ENCODE data around the gene FADS2. TPM values are rescaled to one million over a fixed set of nuclear protein-coding genes. Genes with fewer than 3 reads are reported as not detected.

FADS2 gene
- total RNA-seq, 2 experiments from 2014 or later = 0.08 to 0.33 TPM

GRCh38 chr11:61866231-61866957 lies 38.3 kb downstream of the FADS2 start:
- H3K9me3 ChIP-seq (ENCODE audit: control insufficient read depth in 1 of 2, insufficient read depth in 1 of 2, low read length in 2 of 2) = no peaks in the 10 kb centered on the region
- H3K27me3 ChIP-seq (ENCODE audit: control insufficient read depth in 1 of 2, insufficient read depth in 2 of 2, low read length in 2 of 2) = no peaks in the 10 kb centered on the region
- DNase-seq (no peak), ATAC-seq (ENCODE audit: poor library complexity) (no peak)
- ChIA-PET POLR2A (no interaction called here), CTCF (interaction anchor here (1.8 kb wide), 1 partner anchor 215 kb away, joined by 4 read pairs; no protein-coding TSS in a partner anchor)
- peaks cover 6% of the 10 kb centered on the region for H3K4me1 ChIP-seq (ENCODE audit: insufficient read depth, low read length)
- H3K36me3 ChIP-seq (ENCODE audit: insufficient read depth, low read length) = no peaks in the 10 kb centered on the region
- H3K27ac ChIP-seq (ENCODE audit: low read depth in 1 of 2, low read length in 2 of 2) = no peak overlapping the region
- no peak for TF ChIP-seq CTCF (IDR thresholded peaks at IDR 0.05)
- H3K4me1 Mint-ChIP-seq (ENCODE audit: low read depth) = peaks cover 4% of the 10 kb centered on the region
- no peak overlapping the region for H3K4me3 ChIP-seq (ENCODE audit: low read length)
- H3K36me3 Mint-ChIP-seq (ENCODE audit: low read depth) = no peaks in the 10 kb centered on the region
- H3K4me3 Mint-ChIP-seq = no peak overlapping the region
- peaks cover 6% of the 10 kb centered on the region for H3K27me3 Mint-ChIP-seq
- H3K27ac Mint-ChIP-seq = no peak overlapping the region
- intact Hi-C loops (cut with DNase I, micrococcal nuclease) = no loop called here
- H3K9me3 Mint-ChIP-seq = no peaks in the 10 kb centered on the region

- peaks cover 7% of the 10 kb centered on the region for H3K27me3 Mint-ChIP-seq
- no peaks in the 10 kb centered on the region for H3K9me3 ChIP-seq (ENCODE audit: control insufficient read depth in 1 of 2, insufficient read depth in 1 of 2, low read length in 2 of 2)
- H3K36me3 Mint-ChIP-seq (ENCODE audit: low read depth) = no peaks in the 10 kb centered on the region
- TF ChIP-seq CTCF (IDR thresholded peaks at IDR 0.05) = no peak
- H3K27ac ChIP-seq (ENCODE audit: low read depth in 1 of 2, low read length in 2 of 2) = no peak overlapping the region
- peaks cover 7% of the 10 kb centered on the region for H3K4me1 ChIP-seq (ENCODE audit: insufficient read depth, low read length)
- no peaks in the 10 kb centered on the region for H3K27me3 ChIP-seq (ENCODE audit: control insufficient read depth in 1 of 2, insufficient read depth in 2 of 2, low read length in 2 of 2)
- ChIA-PET POLR2A (no interaction called here), CTCF (interaction anchor here (1.8 kb wide), 1 partner anchor 215 kb away, joined by 4 read pairs; no protein-coding TSS in a partner anchor)
- DNase-seq (no peak), ATAC-seq (ENCODE audit: poor library complexity) (no peak)
- H3K27ac Mint-ChIP-seq = no peak overlapping the region
- no peaks in the 10 kb centered on the region for H3K9me3 Mint-ChIP-seq
- H3K36me3 ChIP-seq (ENCODE audit: insufficient read depth, low read length) = no peaks in the 10 kb centered on the region
- H3K4me3 ChIP-seq (ENCODE audit: low read length) = no peak overlapping the region
- no peak overlapping the region for H3K4me3 Mint-ChIP-seq
- intact Hi-C loops (cut with DNase I, micrococcal nuclease) = no loop called here
- peaks cover 5% of the 10 kb centered on the region for H3K4me1 Mint-ChIP-seq (ENCODE audit: low read depth)
Observed at GRCh38 chr11:61866958-61867343, 38.9 kb downstream of the FADS2 start.

GRCh38 chr11:61868571-61869428 lies 40.7 kb downstream of the FADS2 start:
- peaks cover 5% of the 10 kb centered on the region for H3K4me1 Mint-ChIP-seq (ENCODE audit: low read depth)
- H3K36me3 Mint-ChIP-seq (ENCODE audit: low read depth) = no peaks in the 10 kb centered on the region
- Histone ChIP-seq H3K27ac (ENCODE audit: low read depth in 1 of 2, low read length in 2 of 2) (no peak overlapping the region), H3K36me3 (ENCODE audit: insufficient read depth, low read length) (no peaks in the 10 kb centered on the region), H3K4me1 (ENCODE audit: insufficient read depth, low read length) (peaks cover 7% of the 10 kb centered on the region), H3K9me3 (ENCODE audit: control insufficient read depth in 1 of 2, insufficient read depth in 1 of 2, low read length in 2 of 2) (no peaks in the 10 kb centered on the region), H3K4me3 (ENCODE audit: low read length) (no peak overlapping the region), H3K27me3 (ENCODE audit: control insufficient read depth in 1 of 2, insufficient read depth in 2 of 2, low read length in 2 of 2) (no peaks in the 10 kb centered on the region)
- POLR2A ChIA-PET = no interaction called here
- CTCF ChIA-PET = interaction anchor here (0.9 to 3.2 kb wide), 2 partner anchors 30 to 239 kb away, joined by 4 to 36 read pairs; no protein-coding TSS in a partner anchor
- no peak overlapping the region for H3K4me3 Mint-ChIP-seq
- no peak for TF ChIP-seq CTCF (IDR thresholded peaks at IDR 0.05)
- H3K27me3 Mint-ChIP-seq = peaks cover 7% of the 10 kb centered on the region
- H3K9me3 Mint-ChIP-seq = no peaks in the 10 kb centered on the region
- no peak for DNase-seq
- no peak overlapping the region for H3K27ac Mint-ChIP-seq
- no peak for ATAC-seq (ENCODE audit: poor library complexity)
- intact Hi-C loops (cut with DNase I, micrococcal nuclease) = no loop called here

Data from CD4-positive, alpha-beta T cell (primary cell).